NCI-H1694 (cell line): ENCODE results near the gene MLXIP.
"Not testable (repeated sequence)": the region's sequence is repeated elsewhere in the genome, so short reads cannot be mapped to it uniquely, and the experiment has no call there.

Experiments used
- DNase-seq: peaks from one replicate; lab custom pipeline; 2025; lab: John Stamatoyannopoulos, UW

MLXIP gene

DNA sequence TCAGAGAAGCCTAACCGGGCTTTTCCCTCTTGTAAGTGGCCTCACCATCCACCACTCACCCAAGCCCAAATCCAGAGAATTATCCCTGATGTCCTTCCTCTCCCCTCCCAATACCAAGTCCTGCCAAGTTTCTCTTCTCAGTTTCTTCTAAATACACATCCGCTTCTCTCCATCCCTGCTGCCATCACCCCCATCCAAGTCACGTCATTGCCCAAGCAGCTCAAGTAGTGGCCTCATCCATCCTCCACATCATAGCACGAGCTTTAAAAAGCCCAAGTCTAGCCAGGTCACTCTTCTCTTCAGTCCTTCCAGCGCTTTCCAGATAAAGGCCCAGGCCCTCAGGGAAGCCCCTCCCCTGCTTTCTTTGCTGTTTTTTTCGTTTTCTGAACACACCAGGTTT, 70.1 kb downstream of the MLXIP start:
- no peak for DNase-seq

DNA sequence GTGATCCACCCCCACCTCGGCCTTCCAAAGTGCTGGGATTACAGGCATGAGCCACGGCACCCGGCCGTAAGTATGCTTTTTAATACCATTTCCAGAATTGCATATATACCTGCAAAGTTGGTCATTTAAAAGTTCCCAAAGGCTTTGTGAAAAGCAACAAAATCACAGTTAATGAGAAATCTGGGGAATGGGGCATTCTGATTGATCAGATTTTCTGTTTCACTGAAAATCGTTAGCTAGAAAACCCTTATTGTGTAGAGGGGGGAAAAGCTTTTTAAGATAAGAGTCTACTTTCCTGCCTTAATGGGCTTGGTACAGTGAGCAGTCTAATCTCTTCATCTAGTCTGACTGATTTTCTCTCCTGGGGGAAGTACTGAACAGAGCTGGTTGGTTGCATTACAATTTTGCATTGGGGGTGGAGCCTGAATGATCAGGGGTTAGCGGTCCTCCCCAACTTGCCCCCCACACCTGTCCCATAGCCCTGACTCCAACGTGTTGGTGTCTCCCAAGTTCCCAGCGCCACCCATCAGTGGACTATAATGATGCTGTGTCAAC, 71.6 kb downstream of the MLXIP start:
- DNase-seq = no peak

DNA sequence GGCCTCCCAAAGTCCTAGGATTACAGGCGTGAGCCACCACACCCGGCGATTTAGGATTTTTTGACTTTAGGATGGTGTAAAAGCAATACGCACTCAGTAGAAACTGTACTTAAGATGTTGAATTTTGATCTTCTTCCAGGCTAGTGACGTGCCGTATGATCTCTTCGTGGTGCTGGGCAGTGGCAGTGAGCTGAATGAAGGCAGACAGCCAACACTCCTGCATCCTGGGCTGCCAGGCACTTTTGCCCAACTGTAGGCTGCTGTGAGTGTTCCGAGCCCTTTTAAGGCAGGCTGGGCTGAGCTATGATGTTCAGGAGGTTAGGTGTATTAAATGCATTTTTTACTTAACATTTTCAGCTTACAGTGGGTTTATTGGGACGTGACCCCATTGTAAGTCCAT, 74.2 kb downstream of the MLXIP start:
- DNase-seq = no peak

DNA sequence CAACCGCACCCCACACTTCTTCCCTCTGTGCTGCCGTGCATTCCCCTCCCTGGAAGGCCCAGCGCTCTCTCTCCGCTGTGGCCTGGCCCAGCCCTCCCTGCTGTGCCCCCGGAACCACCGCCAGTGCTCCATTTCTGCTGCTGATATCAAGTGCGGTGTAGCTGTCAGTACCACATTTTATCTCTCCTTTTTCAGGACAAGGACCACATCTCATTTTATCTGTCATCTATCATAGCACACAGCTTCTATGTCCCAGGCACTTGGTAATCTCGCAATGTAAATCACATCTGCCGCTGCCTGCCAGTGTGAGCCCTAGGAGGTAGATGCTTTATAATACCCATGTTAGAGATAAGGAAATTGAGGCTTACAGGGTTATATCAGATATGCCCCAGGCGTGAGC, 77.1 kb downstream of the MLXIP start:
- DNase-seq = no peak

DNA sequence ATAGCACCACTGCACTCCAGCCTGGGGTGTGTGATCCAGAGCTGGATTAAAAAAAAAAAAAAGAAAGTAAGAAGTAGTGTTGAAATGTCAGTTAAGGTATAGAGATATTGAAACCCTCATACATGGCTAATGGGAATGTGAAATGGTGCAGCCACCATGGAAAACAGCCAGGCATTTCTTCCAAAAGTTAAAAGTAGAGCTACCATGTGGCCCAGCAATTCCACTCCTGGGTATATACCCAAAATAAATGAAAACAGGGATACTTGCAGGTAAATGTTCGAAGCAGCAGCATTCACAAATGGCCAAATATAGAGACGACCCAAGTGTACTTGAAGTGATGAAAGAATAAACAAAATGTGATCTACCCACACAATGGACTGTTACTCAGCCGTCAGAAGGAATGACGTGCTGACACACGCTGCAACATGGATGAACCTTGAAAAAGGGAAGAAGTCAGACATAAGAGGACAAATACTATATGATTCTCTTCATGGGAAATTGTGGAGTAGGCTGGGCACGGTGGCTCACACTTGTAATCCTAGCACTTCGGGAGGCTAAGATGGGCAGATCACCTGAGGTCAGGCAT, 80.2 kb downstream of the MLXIP start:
- no peak for DNase-seq

DNA sequence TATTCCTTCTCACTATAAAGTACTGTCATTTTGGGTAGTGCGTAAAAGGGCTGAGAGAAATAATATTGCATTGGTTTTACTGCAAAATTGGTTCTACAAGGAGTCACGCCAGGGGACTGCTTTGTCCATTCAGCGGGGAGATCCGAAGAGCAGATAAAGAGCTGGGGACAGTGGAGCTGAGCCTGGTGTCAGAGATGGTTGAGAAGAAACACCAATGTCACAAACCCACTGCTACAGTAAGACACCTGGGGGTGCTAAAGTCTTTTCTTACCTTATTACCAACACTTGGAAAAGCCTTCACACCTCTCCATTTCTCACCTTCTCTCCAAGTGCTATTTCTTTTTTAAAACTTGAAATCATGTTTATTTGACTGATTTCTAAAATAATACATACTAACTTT, 81.3 kb downstream of the MLXIP start:
- DNase-seq = no peak

DNA sequence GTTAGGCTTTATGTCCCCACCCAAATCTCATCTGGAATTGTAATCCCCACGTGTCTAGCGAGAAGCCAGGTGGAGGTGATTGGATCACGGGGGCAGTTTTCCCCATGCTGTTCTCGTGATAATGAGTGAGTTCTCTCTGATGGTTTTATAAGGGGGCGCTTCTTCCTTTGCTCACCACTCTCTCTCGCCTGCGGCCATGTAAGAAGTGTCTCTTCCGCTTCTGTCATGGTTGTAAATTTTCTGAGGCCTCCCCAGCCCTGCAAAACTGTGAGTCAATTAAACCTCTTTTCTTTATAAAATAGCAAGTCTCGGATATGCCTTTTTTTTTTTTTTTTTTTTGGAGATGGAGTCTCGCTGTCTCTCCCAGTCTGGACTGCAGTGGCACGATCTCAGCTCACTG, 82.2 kb downstream of the MLXIP start:
- DNase-seq = no peak

DNA sequence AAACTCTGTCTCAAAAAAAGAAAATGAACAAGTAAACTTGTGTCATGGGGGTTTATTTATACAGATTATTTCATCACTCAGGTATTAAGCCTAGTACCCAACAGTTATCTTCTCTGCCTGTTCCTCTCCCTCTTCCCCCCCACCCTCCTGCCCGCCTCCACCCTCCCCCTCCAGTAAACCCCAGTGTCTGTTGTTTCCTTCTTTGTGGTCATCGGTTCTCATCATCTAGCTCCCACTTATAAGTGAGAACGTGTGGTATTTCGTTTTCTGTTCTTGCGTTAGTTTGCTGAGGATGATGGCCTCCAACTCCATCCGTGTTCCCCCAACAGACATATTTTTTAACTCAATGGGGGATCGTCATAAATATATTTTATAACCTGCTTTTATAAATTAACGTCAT, 83.1 kb downstream of the MLXIP start:
- no peak for DNase-seq

DNA sequence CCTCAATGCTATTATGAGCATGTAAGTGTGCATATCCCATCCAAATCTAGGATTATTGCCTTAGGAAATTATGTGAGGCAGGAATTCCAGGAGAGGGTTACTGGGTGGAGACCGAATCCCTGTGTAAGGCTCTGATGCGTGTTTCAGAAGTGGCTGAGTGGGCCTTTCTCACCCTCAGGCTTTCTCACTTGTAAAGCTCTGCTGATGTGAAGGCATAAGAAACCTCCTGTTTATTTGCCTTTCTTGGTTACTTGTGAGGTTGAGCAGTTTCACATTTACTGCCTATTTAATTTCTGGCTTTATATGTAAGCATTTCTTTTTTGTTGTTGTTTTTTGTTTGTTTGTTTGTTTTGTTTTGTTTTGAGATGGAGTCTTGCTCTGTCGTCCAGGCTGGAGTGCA, 84.4 kb downstream of the MLXIP start:
- DNase-seq = no peak

DNA sequence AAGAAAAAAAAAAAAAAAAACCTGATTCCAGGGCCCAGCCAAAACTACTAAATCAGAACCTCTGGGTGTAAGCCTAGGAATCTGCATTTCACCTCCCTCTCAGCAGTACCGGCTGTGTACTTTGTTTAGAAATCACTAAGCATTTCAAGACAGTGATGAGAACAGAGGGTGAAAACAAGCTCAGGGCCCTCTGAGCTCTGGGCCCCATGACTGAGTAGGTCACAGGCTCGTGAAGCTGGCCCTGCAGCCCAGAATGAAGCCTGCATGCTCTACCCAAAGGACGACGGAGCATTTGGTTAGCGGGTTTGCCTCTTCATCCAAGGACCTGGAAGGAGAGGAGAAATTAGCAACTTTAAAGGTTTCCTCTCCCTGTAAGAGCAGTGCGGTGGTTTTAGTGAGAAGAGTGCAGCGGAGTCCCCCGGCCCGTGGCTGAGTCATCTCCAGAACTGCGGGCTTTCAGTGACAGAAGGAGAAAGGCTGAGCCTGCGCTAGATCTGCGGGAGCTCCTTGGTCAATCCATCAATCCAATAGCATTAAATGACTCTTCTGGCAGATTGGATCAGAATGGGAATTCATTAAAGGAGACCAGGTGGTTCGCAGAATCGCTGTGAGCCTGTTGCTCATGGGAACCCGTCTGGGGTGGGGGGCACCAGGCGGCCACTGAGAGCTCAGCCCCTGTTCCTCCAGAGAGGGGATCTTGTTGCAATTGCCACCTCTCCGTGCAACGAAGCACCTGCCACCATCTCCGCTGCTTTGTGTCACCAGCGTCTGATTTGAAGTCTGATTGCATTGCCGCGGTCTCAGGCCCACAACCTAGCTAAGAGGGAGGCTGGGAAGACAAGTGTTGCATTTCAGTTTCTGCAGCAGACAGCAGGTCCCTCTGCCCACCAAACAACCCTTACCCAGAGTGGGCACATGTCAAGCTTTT, 88.1 kb downstream of the MLXIP start:
- DNase-seq = no peak

DNA sequence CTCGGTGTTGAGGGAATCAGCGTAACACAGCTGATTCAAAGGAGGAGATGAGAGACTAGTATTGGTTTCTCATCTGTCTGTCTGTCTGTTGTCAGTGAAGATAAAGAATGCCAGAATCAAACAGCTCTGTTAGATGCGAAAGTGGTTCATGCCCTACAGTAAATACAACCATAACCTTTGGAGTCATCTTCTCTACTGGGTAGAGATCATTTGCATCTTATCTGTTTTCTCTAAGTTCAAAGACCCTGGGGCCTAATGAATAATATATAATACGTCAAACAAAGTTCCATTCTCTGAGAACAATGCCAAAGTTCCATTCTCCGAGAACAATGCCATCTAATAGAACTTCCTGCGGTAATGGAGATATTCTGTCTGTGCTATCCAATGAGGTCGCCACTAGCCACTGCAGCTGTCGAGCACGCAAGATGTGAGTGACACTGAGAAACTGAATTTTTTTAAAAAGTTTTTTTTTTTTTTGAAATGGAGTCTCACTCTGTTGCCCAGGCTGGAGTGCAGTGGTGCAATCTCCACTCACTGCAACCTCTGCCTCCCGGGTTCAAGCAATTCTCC, 88.9 kb downstream of the MLXIP start:
- no peak for DNase-seq

DNA sequence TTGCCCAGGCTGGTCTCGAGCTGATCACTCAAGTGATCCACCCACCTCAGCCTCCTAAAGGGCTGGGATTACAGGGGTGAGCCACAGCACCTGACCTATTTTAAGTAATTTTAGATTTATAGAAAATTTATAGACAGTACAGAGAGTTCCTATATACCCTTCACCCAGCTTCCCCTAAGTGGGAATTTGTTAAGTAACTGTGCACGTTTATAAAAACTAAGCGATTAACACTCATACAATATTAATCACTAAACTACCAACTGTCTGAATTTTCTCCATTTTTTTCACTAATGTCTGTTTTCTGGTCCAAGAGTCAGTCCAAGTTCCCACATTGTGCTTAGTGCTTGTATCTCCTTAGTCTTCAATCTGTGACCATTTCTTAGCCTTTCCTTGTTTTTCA, 89.9 kb downstream of the MLXIP start:
- DNase-seq = no peak

DNA sequence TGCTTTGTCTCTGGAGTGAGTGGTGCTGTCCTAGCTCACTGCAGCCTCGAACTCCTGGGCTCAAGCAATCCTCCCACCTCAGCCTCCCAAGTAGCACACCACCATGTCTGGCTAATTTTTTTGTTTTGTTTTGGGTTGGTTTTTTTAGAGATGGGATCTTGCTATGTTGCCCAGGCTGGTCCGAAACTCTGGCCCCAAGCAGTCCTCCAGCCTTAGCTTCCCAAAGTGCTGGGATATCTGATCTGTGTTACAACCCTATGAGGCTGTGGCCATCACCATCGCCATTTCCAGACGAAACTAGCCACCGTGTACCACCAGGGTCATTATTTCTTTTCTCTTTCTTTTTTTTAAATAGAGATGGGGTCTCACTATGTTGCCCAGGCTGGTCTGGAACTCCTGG, 92.8 kb downstream of the MLXIP start:
- no peak for DNase-seq

DNA sequence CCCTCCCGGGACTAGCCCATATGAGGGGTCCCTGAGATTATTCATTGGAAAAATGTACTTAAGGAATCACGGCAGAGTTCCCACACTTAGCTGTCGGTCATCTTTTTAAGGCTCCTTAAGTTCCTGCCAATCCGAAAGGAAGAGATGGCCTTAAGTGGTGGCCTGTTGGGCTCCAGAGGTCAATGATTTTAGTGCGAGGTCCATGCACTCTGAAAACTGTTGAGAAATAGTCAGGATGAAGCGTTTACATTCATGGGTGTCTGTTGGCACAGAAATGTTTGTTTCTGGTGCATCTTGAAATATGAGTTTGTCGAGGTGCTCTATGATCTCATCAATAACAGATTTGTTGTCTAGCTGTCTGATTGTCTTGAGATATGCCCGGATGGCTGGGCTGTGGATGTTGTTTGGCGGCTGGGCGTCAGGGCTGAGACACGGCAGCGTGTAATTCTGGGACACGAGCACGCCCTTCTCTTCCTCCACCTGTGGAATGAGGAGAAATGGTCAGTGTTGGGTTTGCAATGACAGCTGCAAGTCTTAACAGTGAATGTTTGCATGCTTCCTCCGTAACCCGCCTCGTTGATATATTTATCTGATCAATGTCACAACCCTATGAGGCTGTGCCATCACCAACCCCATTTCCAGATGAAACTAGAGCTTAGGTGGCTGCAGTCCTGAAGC, 93.8 kb downstream of the MLXIP start:
- no peak for DNase-seq

DNA sequence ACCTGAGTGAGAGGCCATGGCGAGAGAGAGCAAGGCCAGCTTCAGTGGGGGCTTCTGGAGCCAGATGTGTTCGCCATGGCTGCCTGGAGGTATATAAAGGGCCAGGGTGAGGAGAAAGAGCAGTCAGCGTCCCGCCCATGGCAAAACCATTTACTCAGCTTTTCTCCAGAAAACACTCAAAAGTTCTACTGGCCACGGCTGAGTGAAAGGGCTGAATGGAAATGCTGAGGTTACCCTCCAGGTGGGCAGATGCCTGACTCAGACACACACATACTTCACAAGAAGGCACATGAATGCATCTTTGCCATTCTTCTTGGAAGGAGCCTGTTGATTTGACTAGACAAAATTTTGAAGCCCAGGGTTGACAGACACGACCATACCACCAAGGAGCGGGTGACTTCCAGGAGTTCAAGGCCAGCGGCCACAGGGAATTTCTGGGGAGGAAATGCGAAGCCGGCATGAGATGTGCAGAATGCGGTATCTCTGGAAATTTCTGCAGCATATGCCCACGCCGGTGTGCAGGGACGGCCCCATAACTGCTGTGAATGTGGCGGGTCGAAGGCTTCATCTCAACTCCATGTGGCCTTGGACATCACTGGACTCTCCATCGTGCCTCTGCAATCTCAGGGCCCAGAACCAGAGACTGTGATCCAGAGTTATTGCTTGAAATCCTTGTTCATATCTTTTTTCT, 95.7 kb downstream of the MLXIP start, which contains the start of gene IL31:
Gene IL31, minus strand, starts transcription at position 67 of the 691 bp plus-strand sequence. Its CDS starts 49 bp downstream, at position 18.
- DNase-seq = no peak

DNA sequence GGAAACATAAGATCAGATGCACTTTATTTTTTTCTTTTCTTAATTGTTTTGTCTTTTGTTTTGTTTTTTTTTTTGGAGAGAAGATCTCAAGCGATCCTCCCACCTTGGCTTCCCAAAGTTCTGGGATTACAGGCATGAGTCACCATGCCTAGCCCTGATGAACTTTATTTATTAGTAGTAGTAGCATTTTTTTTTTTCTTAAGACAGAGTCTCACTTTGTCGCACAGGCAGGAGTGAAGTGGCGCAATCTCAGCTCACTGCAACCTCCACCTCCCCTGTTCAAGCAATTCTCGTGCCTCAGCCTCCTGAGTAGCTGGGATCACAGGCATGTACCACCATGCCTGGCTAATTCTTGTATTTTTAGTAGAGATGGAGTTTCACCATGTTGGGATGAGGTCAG, 97.9 kb downstream of the MLXIP start:
- DNase-seq = not testable (repeated sequence)

DNA sequence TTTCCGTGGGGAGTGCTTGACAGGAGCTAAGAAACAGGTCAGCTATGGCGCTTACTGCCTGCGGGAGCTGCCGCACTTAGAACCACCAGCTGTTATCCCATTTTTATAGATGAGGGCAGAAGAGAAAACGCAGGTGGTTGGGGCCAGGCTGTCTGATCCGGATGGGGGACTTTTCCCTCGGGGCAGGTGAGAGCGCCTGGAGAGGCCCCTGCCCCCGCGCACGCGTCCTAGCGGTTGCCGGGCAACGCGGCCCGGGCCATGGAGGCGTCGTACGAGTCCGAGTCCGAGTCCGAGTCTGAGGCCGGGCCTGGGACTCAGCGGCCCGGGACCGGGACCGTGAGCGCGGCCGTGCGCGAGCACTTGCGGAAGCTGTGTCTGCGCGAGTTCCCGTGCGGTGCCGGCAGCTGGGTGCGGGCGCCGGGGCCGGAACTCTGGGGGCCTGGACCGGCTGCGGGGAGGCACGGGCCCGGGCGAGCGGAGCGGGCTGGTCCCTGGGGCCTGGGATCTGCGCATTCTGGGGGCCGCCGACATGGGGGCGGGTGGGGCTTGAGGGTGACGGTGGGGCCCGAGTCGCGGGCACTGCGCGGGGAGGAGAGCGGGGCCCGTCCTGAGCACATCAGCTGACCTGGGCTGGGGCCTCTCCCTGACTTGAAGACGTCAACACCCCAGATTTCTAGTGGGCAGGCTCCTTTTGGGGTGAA, 104.5 kb downstream of the MLXIP start, which contains the start of gene LRRC43:
Gene LRRC43, plus strand, starts transcription at position 237 of the 701 bp plus-strand sequence. Its CDS starts 22 bp downstream, at position 259.
- DNase-seq = peak; percentile 7

DNA sequence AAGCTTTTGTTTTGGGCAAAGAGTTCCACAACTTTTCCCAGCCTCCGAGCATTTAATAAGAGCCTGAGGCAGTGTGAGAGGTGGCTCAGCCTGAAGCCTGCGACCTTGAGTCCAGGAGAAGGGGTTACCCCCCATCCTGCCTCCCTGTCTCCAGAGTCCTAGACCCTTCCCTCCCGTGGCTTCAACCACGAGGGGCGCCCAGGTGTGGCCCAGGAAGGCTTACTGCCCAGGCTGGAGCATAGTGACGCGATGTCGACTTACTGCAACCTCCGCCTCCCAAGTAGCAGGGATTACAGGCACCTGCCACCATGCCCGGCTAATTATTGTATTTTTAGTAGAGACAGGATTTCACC, 105.0 kb downstream of the MLXIP start:
- DNase-seq = no peak

DNA sequence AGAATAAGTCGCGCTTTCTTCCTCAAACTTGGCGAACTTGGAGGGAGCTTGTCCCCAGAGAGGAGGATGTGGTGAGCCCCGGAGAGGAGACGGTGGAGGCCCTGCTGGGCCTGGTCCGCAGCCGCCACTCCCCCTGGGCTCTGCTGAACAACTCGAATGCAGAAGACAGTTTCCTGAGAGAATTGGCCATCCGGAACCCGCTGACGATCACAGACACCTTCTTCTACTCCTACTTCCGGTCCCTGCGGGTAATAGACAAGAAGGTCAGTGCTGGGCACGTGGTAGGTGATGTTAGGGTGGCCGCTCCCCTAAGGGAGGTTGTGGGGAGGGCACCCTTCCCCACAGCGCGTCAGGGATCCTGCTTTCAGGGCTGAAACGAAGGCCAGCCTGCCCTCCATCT, 106.0 kb downstream of the MLXIP start:
- no peak for DNase-seq

DNA sequence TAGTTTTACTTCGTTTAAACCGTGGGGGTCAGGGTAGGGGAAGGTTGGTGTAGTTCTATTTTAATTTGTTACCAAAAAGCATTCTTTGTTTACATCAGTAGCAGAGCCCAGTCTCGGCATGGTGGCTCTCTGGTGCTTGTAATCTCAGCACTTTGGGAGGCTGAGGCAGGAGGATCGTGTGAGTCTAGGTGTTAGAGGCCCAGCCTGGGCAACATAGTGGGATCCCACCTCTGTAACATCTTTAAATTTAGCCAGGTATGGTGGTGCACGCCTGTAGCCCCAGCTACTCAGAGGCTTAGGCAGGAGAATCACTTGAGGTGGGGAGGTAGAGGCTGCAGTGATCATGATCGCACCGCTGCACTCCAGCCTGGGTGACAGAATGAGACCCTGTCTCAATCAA, 106.5 kb downstream of the MLXIP start:
- DNase-seq = no peak

DNA sequence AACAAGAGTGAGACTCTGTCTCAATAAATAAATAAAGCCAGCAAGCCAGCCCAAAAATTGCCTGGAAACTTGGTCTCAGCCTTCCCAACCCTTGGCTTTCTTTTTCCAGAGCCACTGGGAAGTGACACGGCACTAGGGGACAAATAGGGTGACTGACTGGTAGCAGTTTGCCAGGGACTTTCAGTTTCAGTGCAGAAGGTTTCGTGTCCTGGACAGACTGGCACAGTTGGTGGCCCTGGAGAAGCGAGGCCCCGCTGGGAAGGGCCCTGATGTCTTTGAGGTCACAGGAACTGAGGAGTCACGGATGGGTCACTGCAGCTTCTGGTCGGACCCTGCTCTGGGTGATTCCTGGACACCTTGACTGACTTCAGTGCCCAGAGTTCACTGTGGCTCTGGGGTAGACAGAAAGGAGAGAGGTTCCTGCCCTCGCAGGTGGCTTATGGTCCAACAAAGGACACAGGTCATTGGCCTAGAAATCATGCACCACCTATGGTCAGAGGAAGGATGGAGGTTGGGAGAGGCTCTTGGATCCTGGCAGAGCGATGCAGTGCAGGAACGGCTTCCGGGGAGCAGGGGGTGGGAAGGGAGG, 107.0 kb downstream of the MLXIP start:
- DNase-seq = no peak
